D721Med (cell line): ENCODE data around the gene SMYD1.

Source experiments
- DNase-seq: peaks from one replicate; pipeline ENCODE4 v3.0.0; 2011; ENCODE audit warnings: low spot score; ENCODE audit not compliant: insufficient read length
- FAIRE-seq: peaks from 2 replicates; lab custom pipeline; 2011; peaks lifted over from hg19 to GRCh38; lab: Jason Lieb, UNC
- CTCF ChIP-seq: IDR thresholded peaks from 2 replicates; pipeline ENCODE4 v1.5.1; 2012; ENCODE audit warnings: mild to moderate bottlenecking, control low read depth; ENCODE audit not compliant: insufficient read depth; ENCODE audit errors: missing control alignments

The SMYD1 gene

DNA sequence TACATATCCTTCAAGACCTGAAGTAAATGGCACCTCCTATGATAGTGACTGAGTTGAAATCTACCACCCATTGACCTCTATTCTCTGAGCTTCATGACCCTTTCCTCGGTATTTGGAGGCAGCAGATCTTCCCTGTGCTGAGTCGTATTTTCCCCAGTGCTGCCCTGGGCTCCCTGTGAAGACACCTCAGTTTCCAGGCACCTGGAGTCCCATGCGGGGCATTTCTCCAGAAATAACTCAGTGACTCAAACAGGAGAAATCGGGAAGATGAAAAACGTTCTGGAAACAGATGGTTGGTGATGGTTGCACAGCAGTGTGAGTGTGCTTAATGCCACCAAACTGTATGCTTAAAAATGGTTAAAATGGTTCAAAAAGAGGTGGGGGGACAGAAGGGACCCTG, 18.0 kb downstream of the SMYD1 start:
- DNase-seq, result no peak
- no peak for TF ChIP-seq CTCF
- no peak for FAIRE-seq

DNA sequence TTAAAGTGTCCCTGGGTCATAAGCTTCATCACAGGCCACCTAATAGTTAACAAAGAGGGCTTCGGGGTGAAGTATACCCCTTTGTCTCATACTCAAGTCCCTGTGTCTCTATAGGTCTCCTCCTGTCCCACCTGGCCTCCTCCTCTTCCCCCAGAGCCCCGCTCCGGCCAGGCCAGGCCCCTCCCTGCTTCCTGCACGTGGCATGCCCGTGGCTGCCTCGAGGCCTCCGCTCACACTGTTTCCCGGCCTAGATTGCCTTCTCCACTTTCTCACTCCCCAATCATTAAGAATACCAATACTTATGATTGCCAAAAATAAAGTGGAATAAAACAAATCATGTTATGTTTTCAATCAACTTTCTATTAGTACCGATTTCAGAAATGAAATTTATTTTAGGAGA, 18.8 kb downstream of the SMYD1 start:
- FAIRE-seq (no peak), DNase-seq (no peak)

GRCh38 chr2:88087073-88087472, 19.4 kb downstream of the SMYD1 start:
- no peak for FAIRE-seq
- no peak for TF ChIP-seq CTCF

More for the DNA sequence above, 18.8 kb downstream of the SMYD1 start:
- TF ChIP-seq CTCF, result no peak

DNA sequence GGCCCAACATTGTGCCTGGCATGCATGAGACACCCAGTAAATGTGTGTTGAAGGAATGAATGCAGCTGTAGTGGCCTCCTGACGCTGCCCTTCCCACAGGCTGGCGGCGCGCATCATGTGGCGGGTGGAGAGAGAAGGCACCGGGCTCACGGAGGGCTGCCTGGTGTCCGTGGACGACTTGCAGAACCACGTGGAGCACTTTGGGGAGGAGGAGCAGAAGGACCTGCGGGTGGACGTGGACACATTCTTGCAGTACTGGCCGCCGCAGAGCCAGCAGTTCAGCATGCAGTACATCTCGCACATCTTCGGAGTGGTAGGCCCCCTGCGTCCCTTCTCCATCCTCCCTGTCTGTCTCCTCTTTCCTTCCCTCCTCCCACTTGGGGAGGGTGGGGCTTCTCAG, 20.1 kb downstream of the SMYD1 start:
- TF ChIP-seq CTCF, result no peak
- FAIRE-seq (no peak), DNase-seq (no peak)

More at GRCh38 chr2:88087073-88087472, 19.4 kb downstream of the SMYD1 start:
- no peak for DNase-seq

DNA sequence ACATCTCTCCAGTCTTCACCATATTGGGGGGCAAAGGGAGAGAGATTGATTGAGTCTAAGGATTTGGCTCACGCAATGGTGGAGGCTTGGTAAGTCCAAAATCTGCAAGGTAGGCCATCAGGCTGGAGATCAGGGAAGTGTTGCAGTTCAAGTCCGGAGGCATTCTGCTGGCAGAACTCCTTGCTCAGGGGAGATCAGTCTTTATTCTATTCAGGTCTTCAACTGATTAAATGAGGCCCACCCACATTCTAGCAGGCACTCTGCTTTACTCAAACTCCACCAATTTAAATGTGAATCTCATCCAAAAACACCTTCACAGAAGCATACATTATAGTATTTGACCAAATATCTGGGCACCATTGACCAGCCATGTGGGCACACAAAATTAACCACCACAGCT, 21.4 kb downstream of the SMYD1 start:
- no peak for FAIRE-seq
- no peak for TF ChIP-seq CTCF
- DNase-seq, result no peak

DNA sequence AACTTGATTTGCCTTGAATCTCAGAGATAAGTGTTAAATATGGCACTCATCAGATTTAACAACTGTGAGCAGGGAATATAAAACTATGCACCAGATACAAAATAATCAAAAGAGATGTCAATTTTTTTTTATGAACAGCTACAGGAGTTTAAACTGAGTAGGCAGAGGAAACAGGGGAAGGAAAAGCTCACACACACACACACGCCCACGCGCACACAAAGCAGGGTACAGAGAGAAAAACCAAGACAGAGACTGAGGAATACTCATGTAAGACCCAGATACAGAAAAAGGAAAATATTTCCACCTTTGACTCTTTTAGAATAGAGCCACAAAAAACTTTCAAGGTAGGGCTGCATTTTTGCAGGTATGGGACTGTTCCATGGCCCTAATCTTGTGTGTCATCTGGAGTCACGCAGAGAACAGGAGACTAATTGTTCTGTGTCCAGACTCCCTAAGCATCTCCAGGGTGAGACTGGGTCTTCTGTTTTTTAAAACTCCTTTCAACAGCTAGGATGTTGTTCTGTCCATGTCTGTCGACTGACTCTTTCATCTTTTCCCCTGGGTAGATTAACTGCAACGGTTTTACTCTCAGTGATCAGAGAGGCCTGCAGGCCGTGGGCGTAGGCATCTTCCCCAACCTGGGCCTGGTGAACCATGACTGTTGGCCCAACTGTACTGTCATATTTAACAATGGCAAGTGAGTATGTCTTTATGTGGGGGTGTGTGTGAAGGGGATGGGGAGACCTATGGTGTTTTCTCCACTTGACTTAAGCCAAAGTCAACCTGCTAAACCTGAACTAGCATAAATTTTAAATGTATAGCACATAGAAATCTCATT, 23.0 kb downstream of the SMYD1 start:
- FAIRE-seq, result no peak
- TF ChIP-seq CTCF, result no peak
- DNase-seq, result no peak

DNA sequence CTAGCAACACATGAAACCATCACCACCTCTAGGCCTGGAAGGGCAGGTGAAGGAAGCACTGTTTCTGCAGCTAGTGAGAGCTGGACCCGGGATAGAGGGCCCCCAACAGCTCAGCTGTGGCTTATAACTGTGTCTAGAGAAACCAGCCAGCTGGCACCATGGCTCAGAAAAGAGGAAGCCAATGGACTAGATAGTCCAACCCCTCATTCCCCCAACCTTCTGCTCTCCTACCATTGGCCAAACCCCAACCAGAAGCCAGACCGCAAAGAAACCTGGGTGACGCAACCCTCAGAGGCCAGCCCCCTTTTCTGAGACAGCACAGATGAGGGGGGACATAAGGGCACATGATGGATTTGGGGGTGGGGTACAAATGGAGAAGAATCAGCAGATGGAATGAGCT, 24.3 kb downstream of the SMYD1 start:
- FAIRE-seq (no peak), DNase-seq (no peak)
- no peak for TF ChIP-seq CTCF
